Choroid plexus epithelial cell (primary cell): ENCODE data around the gene NSRP1.
"Not testable (repeated sequence)": the region's sequence is repeated elsewhere in the genome, so short reads cannot be mapped to it uniquely, and the experiment has no call there.

Experiments
- DNase-seq: peaks from one replicate; pipeline ENCODE4 v3.0.0-alpha.2; 2010; ENCODE audit warnings: low read depth
- H3K4me3 ChIP-seq: 2 replicates; pipeline ENCODE4 v1.5.1; 2011; ENCODE audit warnings: low read depth, mild to moderate bottlenecking, control low read depth, low read length, moderate library complexity
- TF ChIP-seq, protein P1 (sequence below): conservative IDR thresholded peaks from 2 replicates; pipeline ENCODE4 v1.5.1; 2011; ENCODE audit warnings: low read depth, mild to moderate bottlenecking, control low read depth, inconsistent platforms, low read length, moderate library complexity

NSRP1 gene

DNA sequence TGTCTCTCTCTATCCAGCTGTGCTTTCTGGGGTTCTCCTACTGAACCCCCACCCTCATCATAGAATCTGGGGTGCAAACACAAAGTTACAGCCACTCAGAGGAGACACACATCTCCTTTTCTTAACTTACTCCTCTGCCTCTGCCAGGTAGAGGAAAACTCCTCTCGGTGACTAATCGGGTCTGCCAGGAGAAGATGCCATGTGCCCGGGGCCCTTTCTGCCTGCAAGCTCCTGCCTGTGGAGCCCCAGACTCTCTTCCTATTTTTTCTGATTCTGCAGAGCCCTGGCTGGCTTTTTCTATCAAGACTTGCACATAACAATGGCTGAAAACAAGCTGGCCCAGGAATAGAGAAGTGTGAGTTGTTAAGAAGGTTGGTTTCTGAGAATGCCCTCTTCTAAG lies 108.5 kb downstream of the NSRP1 start:
- TF ChIP-seq, protein P1, sequence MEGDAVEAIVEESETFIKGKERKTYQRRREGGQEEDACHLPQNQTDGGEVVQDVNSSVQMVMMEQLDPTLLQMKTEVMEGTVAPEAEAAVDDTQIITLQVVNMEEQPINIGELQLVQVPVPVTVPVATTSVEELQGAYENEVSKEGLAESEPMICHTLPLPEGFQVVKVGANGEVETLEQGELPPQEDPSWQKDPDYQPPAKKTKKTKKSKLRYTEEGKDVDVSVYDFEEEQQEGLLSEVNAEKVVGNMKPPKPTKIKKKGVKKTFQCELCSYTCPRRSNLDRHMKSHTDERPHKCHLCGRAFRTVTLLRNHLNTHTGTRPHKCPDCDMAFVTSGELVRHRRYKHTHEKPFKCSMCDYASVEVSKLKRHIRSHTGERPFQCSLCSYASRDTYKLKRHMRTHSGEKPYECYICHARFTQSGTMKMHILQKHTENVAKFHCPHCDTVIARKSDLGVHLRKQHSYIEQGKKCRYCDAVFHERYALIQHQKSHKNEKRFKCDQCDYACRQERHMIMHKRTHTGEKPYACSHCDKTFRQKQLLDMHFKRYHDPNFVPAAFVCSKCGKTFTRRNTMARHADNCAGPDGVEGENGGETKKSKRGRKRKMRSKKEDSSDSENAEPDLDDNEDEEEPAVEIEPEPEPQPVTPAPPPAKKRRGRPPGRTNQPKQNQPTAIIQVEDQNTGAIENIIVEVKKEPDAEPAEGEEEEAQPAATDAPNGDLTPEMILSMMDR: no peak
- no peak for DNase-seq
- no peak overlapping the region for H3K4me3 ChIP-seq

DNA sequence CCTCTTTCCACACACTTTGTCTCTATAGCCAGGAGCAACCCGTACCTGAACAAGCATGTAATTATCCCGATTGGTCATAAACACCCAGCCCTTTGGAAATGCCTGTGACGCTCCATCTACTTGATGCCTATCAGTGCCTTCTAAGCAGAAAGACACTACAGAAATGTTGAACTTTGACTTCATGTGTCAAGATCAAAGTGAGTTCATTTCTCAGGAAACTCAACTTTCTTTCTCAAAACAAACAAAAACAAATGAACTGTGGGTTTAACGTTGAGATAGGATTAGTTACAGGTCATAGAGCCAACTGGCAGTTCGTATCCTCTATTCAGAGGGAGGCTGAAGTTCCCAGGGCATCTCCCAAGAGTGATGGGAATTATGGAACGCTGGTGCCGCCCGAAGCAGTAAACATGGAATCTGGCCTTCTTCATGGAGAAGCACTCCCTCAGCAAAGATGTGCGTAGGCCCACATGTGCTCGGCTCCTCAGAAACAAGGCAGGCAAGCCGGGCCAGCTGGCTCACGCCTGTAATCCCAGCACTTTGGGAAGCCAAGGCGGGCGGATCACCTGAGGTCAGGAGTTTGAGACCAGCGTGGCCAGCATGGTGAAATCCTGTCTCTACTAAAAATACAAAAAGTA lies 109.4 kb downstream of the NSRP1 start:
- H3K4me3 ChIP-seq: no peak overlapping the region
- DNase-seq: no peak
- TF ChIP-seq, protein P1: no peak

DNA sequence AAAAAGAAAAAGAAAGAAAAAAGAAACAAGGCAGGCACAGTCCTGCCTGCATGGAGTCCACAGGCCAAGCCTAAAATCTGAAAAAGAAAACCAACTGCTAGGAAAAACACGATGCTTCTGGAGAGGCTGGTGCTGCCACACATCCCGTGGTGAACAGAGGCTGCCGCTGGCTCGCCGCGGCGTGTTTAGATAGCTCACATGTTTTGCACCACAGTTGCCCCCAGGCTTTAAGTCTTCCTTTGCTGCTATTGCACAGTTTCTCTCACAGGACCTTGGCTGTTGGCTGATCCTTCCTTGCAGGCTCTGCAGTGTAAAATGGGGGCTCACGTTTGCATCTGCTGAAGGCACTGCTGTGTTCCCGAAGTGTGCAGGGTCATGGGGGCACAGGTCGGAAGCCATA lies 110.3 kb downstream of the NSRP1 start:
- no peak overlapping the region for H3K4me3 ChIP-seq
- no peak for DNase-seq
- TF ChIP-seq, protein P1: no peak

DNA sequence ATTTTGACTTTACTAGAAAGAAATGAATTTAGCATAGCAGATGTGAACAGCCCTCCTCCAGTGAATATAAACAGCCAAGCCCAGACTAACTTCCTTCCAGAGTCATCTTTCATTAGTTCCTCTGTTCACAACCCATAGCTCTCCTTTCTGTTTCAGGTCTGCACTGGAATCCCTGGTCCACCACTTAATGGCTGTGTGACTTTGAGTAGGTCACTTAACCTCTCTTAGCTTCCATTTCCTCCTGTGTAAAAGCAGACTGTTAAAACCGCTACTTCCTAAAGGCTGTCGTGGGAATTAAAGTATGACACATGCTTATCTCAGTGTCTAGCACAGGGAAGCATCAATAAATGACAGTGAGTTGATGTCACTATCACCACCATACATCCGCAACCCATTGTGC lies 111.4 kb downstream of the NSRP1 start:
- no peak for DNase-seq
- no peak overlapping the region for H3K4me3 ChIP-seq
- TF ChIP-seq, protein P1: no peak

DNA sequence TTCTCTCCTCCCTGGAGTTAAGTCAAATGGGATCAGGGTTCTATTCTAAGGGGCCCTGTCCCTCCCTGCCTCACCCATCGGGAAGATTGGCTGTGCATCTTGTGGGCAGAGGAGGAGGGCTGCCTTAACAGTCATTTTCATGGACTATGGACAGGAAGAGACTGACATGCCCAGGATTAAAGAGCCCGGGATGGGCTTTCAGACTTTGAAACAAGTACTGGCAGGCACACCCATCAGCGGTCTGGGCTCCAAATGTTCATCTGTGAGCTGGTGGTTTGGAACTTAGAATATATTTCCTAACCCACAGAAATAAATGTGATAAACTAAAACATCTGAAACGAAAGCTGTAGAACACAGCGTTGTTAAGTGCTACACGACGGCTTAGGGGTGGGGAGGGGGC lies 112.4 kb downstream of the NSRP1 start:
- TF ChIP-seq, protein P1: no peak
- no peak overlapping the region for H3K4me3 ChIP-seq
- DNase-seq: no peak

DNA sequence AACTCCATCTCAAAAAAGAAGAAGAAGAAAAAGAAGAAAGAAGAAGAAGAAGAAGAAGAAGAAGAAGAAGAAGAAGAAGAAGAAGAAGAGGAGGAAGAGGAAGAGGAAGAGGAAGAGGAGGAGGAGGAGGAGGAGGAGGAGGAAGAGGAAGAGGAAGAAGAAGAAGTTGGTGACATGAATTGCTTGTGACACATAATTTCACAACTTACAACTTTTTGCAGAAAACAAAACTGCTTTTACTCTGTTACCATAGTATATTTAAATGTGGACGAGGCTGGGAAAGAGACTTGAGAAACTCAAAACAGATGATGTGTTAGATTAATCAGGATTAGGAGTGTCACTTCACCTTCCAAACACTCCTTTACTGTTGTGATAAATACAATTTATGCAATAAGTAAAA lies 113.4 kb downstream of the NSRP1 start:
- H3K4me3 ChIP-seq, DNase-seq: not testable (repeated sequence)

DNA sequence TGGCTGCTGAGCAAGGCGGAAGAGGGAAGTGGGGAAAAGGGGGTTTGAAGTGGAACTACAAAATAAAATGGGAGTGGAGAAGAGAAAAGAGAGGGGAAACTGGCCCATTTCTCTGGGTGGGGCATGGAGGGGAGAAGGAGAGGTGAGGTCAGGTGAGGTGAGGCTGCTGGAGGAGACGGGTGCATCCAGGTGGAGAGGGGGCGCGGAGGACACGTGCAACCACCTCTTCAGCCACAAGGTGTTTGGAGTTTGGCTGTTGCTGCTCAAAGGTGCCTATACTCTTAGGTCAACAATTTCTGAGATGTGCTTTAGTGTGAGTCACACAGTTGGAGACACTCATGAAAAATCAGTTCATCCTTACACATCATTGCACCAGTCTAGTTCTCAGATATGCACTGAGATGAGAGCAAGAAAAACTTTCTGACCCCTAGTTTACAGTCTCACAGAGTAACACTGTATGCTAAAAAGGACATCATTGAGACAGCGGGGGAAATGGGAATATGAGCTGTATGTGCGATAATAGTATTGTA lies 114.0 kb downstream of the NSRP1 start:
- H3K4me3 ChIP-seq: no peak overlapping the region
- no peak for DNase-seq
- TF ChIP-seq, protein P1: no peak
